Measurements from ENCODE around the gene ASPA.

DNA sequence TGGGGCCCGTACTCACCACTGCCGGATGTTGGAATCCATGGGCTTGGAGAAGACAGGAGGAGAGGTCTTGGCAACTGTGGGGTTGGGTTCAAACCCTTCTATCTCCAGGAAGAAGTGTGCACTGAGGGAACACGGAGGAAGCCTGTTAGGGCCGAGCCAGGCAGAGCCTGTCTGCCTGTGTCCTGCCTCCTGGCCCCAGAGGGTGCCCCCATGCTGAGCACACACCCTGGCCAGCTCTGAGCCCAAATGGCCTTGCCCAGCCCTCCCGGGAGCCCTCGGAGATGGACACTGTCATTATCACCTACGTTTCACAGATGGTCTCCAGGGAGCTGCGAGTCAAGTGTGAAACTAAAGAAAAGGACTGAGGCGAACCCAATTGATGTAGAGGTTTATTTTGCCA lies 69.4 kb downstream of the ASPA start:
- TF ChIP-seq PBX3 (IDR thresholded peaks at IDR 0.05; ENCODE audit: insufficient replicate concordance, low read depth, low read length): no peak
- TF ChIP-seq, protein P1, sequence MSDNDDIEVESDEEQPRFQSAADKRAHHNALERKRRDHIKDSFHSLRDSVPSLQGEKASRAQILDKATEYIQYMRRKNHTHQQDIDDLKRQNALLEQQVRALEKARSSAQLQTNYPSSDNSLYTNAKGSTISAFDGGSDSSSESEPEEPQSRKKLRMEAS (IDR thresholded peaks at IDR 0.05; ENCODE audit: low read depth, low read length): no peak
- no peak for TF ChIP-seq SMAD1 (IDR thresholded peaks at IDR 0.05; ENCODE audit: low read depth, partially characterized antibody)
- no peak for TF ChIP-seq CBFB (IDR thresholded peaks at IDR 0.05; ENCODE audit: low read depth)
- no peak for TF ChIP-seq ESRRA (IDR thresholded peaks at IDR 0.05; ENCODE audit: low read length)
- TF ChIP-seq POLR2AphosphoS5 (IDR thresholded peaks at IDR 0.05; ENCODE audit: low read length): no peak
- TF ChIP-seq NR2C2 (IDR thresholded peaks at IDR 0.05; ENCODE audit: borderline replicate concordance, control insufficient read depth, insufficient read length, low read depth): no peak
- TF ChIP-seq EP300 (IDR thresholded peaks at IDR 0.05; ENCODE audit: borderline replicate concordance in 1 of 2, control insufficient read depth in 1 of 2, low read depth in 2 of 2, low read length in 2 of 2): no peak
- TF ChIP-seq SP1 (IDR thresholded peaks at IDR 0.05; ENCODE audit: low read depth, low read length): no peak
- TF ChIP-seq, protein P2, sequence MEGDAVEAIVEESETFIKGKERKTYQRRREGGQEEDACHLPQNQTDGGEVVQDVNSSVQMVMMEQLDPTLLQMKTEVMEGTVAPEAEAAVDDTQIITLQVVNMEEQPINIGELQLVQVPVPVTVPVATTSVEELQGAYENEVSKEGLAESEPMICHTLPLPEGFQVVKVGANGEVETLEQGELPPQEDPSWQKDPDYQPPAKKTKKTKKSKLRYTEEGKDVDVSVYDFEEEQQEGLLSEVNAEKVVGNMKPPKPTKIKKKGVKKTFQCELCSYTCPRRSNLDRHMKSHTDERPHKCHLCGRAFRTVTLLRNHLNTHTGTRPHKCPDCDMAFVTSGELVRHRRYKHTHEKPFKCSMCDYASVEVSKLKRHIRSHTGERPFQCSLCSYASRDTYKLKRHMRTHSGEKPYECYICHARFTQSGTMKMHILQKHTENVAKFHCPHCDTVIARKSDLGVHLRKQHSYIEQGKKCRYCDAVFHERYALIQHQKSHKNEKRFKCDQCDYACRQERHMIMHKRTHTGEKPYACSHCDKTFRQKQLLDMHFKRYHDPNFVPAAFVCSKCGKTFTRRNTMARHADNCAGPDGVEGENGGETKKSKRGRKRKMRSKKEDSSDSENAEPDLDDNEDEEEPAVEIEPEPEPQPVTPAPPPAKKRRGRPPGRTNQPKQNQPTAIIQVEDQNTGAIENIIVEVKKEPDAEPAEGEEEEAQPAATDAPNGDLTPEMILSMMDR (IDR thresholded peaks at IDR 0.05 in 2 of 3, conservative IDR thresholded peaks at IDR 0.05 in 1 of 3; ENCODE audit: control insufficient read depth in 2 of 3, extremely low read depth in 1 of 3, insufficient read depth in 1 of 3, low read depth in 3 of 3, low read length in 3 of 3): no peak
- TF ChIP-seq, protein P3, sequence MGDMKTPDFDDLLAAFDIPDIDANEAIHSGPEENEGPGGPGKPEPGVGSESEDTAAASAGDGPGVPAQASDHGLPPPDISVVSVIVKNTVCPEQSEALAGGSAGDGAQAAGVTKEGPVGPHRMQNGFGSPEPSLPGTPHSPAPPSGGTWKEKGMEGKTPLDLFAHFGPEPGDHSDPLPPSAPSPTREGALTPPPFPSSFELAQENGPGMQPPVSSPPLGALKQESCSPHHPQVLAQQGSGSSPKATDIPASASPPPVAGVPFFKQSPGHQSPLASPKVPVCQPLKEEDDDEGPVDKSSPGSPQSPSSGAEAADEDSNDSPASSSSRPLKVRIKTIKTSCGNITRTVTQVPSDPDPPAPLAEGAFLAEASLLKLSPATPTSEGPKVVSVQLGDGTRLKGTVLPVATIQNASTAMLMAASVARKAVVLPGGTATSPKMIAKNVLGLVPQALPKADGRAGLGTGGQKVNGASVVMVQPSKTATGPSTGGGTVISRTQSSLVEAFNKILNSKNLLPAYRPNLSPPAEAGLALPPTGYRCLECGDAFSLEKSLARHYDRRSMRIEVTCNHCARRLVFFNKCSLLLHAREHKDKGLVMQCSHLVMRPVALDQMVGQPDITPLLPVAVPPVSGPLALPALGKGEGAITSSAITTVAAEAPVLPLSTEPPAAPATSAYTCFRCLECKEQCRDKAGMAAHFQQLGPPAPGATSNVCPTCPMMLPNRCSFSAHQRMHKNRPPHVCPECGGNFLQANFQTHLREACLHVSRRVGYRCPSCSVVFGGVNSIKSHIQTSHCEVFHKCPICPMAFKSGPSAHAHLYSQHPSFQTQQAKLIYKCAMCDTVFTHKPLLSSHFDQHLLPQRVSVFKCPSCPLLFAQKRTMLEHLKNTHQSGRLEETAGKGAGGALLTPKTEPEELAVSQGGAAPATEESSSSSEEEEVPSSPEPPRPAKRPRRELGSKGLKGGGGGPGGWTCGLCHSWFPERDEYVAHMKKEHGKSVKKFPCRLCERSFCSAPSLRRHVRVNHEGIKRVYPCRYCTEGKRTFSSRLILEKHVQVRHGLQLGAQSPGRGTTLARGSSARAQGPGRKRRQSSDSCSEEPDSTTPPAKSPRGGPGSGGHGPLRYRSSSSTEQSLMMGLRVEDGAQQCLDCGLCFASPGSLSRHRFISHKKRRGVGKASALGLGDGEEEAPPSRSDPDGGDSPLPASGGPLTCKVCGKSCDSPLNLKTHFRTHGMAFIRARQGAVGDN (IDR thresholded peaks at IDR 0.05): no peak
- no peak for TF ChIP-seq POLR2A (IDR thresholded peaks at IDR 0.05; ENCODE audit: low read depth, low read length)

Data from GM12878 (cell line).